AG08396 (cell line): ENCODE data around the gene FAM120B.
A peak's percentile ranks its signal among the peaks of the same experiment; 100 is the strongest.

ENCODE experiments used
- DNase-seq: peaks from one replicate; pipeline ENCODE4 v3.0.0; 2012; ENCODE audit warnings: low spot score, mixed read lengths

Gene FAM120B

DNA sequence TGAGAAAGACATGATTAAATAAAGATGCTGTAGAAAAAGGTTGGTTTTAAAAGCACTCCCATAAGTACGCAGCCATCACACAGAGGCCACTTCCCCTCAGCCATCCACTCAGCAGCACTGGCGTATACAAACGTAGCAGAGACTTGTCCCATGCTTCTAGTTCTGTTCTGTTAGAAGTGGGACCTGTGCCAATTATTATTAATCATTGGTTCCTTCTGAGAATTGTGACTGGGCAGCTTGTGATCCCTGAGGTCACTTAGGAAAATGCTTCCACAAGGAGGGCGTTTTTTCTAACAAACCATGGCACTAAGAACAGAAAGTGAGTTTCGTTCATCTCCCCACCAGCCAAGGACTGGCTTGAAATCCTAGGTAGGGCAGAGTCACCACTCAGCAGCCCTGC lies 53.9 kb downstream of the FAM120B start:
- no peak for DNase-seq

DNA sequence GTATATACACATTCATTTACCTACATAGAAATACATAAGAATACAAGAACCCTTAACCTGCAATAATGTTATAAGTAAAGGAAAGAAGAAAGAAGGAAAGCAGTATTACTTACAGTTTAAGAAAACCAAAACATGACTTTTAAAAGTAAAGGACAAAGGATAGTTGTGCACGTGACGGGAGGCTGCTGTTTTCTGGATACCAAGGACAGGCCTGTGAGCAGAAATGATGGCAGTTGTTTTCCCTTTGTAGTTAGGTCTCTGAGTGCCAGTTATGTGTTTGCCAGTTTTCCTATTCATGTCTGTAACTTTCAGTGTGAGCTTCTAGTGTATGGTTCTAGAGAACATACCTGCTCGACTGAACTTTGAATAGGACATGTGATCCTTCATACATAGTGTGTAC lies 54.8 kb downstream of the FAM120B start:
- DNase-seq, result no peak

DNA sequence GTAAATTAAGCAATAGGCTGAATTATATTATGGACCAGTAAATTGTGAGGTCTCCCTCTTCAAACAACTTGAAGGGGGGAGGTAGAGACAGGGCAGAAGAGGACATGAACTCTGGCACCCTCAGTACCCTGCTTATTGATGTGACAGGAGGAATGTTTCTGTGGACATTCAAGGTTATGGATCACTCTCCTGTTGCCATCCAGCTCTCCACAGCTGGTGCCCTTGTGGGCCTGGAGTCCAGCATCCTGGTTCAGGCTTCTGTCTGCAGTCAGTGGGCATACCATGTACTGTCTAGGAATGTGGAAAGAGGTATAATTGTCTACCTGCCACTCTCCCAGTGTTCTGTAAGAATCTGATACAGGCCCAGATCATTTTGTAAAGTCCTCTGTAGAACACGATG lies 55.6 kb downstream of the FAM120B start:
- no peak for DNase-seq

DNA sequence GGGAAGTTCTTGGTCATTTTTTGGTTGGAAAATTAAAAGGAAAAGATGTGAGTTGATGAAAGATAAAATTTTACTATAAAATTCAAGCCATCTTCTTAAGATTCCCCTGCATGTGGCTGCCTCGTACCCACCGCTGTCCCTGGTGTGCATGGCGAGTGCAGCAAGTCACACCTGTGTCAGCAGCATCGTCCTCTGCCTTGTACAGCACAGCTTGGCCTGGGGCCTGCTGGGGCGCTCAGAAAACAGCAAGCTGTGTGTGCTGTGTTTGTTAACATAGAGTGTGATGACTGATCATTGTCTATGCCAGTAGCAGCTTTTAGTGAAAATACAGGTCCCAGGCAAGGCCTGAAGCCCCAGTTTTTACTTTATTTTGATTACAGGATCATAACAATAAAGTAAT lies 56.7 kb downstream of the FAM120B start:
- no peak for DNase-seq

DNA sequence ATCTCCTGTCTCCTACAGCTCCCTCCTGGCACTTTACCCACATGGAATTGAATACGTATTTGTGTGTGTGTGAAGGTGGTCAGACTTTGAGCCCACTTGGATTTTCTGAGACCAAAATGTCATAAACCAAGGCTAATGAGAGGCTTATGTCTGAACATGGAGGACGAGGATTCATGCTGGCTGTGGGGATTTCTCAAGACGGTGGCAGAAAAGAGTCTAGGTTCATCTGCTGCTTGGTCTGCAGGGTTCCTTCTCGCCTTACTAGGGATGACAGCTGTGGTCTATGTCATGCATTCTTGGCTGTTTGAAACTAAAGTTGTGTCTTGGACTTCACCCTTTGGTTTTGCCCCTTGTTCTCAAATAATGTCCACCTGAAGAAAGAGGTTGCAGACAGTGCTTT lies 58.6 kb downstream of the FAM120B start:
- DNase-seq, result no peak

DNA sequence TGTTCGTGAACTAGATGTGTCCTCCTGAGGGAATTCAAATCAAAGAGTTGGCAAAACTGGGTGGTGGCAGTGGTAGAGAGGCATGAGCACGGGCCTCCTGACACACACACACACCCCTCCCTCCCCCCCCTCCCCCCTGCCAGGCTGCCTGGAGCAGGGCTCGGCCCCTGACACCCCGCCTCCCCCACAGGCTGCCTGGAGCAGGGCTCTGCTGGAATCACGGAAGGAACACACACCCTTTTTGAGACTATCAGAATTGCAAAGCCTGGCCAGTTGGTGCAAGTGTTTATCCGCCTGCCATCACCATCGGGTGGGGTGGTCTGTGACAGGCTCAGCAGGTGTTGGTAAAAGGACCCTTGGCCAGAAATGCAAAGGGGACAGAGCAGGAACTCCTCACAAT lies 59.0 kb downstream of the FAM120B start:
- no peak for DNase-seq

DNA sequence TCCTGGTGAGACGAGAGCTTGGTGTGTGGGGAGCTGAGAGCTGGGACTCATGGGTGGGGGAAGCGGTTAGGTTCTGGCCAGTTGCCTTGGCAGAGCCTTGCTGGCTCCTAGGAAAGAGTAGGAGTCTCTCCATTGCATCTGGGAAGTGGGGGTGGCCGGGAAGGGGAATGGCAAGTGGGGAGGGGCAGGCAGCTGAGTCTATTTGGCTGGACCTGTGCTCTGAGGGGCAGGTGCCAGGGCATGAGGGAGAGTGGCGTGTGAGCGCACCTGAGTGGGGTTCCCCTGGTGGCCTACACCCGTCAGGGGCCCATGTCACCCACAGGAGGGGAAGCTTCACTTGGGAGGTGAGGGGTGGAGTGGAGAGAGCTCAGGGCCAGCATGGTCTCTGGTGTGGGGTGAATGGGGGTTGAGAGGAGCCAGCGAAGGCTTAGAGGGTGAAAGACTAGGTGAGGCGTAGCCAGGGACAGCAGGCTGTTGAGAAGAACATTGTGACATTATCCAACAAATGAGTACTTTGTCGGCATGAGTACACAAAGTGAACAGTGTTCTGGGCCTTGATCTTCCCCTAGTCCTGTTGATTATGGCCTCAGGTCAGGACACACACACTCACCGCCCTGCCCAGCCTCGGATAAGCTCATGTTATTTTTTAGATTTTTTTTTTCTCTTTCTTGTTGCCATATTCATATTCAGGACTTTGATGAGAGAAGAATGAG lies 59.8 kb downstream of the FAM120B start:
- DNase-seq, result no peak

DNA sequence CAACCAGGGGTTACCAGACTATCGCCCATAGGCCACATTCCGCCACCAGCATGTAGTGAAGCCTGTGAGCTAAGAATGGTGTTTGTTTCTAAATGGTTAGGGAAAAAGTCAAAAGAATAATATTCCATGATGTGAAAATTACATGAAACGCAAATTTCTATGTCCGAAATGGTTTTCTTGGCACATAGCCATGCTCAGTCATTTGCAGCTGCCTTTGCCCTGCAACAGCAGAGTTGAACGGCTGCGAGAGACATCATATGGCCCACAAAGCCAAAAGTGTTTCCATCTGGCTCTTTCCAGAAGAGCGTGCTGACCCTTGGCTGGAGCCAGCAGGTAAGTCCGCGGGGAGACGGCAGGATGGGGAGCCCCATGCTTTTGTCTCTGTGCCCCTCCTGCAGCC lies 60.7 kb downstream of the FAM120B start:
- no peak for DNase-seq

DNA sequence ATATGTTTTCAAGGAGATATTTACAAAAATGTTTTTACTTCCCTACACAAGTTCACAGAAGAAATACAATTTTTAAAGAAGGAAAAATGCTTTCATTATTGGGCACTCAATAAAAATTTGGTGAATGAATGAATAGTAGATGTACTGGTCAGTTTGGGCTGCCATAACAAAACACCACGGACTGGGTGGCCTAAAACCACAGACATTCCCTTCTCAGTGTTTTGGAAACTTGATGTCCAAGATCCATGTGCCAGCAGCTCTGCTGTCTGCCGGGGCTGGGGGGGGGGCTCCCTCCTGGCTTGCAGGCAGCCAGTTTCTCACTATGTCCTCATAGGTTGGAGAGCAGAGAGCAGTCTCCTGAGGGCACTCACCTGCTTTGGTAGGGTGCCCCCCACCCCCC lies 62.0 kb downstream of the FAM120B start:
- no peak for DNase-seq

DNA sequence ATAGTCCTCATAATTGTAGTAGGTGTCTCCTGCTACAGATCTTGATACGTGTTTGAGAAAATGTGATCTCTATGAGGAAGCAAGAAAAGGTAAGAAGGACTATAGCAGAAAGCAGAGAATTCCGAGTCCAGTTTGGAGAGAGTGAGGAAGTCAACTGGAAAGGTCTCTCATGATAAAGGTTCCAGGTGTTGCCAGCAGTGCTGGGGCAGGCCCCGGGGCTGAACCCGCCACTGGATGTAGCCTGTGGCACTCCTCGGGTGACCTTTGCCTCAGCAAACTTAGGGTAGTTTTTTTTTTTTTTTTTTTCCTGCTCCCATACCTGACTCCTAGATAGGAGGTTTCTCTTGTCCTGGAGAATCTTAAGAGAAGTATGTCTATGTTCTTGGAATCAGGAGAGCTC lies 62.8 kb downstream of the FAM120B start:
- no peak for DNase-seq

DNA sequence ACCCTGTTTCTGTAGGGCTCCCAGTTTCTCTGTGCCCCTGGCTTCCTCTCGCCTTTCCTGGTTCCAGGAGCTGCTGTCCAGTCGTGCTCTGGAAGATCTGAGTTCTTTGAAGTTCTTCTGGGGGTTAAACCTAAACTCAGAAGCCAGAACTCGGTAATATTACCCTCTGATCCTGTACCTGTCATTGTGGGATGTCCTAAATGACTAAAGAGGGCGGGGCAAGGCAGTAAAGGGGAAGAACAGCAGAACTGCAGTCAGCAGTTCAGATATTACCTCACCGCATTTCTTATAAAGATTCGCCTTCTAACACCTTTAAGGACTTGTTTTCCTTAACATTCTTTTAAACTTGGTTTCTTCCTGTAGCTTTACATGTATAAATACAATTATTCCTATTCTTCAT lies 63.9 kb downstream of the FAM120B start:
- DNase-seq, result no peak

DNA sequence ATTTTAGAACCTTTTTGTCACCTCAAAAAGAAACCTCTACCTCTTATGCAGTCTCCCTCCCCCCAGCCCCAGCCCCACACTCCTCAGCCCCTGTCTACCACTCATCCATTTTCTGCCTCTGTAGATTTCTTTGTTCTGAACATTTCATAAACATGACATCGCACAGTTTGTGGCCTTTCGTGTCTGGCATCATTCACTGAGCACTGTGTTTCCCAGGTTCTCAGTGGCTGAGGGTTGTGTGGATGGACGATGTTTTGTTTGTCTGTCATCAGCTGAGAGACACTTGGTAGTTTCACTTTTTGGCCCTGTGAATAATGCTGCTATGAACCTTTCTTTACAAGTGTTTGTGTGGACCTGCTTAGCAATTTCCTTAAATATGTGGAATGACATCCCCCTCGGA lies 64.5 kb downstream of the FAM120B start:
- DNase-seq, result no peak

DNA sequence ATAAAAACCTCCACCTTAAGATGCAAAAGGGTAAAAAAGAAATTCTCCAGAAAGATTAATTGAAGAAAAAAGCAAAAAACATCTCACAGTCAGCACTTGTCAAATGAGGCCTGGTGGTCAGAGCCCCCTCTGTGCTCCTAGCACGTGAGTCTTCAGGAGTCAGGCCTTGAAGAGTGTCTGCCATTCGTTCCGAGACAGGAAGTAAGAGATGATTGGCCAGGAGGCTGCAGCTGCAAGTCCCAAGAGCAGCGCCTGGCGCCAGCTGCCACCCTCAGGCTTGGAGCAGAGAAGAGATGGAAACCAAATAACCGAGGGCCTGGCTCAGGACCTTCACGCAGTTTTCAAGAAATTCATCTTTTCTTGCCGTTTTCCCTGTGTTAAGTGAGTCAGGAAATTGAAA lies 65.0 kb downstream of the FAM120B start:
- DNase-seq, result peak; percentile 37

DNA sequence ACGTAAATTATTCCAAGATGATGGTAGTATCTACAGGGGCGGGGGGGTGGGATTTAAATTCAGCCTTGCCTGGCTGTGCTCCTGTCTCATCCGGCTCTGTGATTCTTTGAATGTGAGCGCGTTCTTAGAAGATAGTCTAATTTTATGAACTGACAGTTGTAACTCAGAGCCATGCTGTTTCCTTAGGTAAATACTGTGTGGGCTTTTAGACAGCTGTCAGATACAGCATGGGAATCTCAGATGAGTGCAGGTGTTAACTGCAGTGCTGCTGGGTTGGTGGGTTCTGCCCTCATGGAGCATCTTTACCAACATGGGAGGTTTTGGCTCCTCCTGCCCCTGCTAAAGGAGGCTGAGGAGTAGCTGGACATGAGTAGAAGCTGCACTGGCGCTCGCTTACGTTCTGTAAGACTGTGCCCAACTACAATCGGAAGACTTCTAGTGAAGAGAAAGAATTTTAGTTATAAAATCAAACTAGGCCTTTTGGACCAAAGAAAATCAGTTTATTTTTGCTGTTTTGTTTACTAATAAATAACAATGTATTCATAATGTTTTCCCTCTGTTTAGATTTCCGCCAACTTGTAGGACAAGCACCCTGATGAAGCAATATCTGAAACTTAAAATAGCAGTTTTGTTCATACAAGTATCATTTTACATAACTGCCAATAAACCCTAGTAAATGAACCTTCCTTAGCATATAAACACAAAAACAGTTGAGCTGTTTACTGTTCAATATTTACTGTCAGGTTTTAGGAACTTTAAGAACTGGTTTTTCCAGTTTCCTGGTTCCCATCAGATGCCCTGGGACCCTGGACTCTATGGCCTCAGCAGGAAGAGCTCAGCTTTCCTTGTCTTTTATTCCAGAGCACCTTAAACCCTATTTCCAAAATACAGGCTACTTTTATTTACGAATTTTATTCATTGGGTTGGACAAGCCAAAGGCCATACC lies 66.1 kb downstream of the FAM120B start:
- DNase-seq, result no peak

DNA sequence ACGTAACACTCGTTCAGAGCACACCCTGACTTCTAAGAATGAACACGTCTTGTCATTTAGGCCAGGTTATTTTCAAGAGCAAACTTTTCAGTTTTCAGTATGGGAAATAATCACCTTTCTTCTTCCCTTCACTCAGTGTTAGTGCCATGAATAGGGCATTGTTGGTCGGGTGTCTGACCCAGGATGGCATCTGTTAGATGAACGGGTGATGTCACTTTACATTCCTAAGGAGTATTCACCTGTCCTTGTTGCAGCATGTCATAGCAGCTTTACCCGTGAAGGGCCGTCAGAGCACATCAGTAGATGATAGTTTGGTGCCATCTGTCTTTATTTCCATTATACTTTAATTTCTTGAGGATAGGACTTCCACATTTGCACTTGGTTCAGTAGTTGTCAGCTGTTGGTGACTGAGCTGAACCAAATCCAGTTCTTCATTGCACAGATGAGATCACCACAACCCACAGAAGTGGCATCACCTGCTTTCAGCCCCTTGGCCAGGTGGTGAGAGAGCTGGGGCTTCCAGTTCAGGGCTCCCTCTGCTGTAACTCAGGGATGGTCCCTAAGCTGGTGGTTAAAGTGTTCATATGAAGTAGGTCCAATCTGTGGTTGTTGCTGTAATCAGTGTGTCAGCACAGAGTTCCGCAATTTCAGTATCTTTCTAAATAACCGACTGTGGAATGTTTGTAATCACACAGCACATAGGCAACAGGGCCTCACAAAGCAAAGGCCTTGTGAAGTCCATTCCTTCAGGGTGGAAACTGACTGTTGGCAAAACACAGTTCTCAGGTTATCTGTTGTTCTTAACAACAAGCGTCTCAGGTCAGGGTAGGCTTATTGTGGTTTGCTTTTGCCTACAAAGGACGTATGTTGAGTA lies 68.2 kb downstream of the FAM120B start:
- DNase-seq, result no peak

DNA sequence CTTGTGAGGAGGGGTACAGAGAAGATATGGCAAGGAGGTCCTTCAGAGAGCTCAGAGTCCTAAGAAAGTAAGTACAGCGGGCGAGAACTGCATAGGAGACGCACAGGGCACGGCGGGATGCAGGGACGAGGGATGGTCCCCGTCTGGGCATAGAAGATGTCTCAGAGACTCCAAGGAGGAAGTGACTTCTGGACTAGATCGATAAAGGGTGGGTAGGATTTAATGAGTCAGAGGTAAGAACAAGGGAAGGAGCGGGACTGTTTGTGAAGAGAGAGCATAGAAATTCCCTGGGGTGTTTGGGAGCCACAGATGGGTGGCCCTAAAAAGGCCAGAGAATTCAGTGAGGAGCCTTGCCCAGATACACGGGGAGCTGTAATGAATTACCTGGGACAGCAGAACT lies 69.1 kb downstream of the FAM120B start:
- no peak for DNase-seq

DNA sequence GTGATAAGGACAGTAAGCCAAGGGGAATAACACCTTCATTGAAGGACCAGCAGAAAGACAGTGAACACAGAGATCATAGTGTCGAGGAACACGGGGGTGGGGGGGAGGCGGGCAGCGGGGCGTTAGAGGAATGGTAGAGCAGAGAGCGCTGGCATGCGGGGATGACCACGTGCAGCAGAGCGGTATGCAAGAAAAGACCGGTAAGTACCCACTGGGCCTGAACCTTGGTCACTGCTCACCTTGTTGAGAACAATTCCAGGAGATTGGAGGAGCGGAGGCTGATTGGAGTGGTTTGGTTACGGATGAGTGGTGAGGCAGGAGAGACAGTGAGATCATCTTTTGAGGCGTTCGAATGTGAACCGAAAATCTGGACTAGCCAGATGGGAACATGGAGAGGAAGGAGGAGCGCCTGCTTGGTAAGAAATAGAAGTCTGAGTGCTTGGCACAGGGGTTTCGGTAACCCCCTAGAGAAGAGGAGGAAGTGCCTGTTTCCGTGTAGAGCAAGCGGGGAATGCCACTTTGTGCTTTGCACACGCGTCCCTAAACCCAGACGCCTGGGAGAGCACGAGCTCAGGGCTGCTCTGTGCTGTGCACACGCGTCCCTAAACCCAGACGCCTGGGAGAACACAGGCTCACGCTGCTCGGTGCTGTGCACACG lies 70.0 kb downstream of the FAM120B start:
- DNase-seq, result no peak

DNA sequence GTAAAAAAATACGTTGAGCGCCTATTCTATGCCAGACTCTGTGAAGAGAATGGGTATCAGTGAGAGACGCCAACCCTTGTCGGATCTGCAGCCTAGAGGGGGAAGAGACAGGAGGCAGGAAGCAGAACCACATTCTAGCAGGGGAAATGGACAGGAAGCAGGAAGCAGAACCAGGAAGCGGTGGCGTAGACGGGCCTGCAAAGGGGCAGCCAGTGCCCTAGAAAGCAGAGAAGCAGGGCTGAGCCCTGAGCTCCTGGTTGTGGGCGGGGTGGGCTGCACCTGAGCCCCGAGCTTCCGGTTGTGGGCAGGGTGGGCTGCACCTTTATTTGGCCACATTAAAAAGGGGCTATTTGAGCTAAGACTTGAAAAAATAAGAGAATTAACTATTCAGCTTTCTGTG lies 71.9 kb downstream of the FAM120B start:
- DNase-seq, result no peak

DNA sequence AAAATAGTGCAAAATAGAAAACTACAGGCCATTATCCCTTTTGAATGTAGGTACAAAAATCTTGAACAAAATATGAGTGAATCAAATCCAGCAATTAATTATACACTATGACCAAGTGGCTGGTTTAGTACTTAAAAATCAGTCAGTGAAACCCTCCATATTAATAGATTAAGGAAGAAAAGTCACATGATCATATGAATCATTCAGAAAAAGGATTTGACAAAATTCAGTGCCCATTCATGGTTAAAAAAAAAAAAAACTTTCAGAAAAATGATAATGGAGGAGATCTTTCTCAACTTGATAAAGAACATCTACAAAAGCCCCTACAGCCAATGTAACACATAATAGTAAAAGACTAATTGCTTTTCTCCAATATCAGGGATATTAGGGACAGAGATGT lies 75.0 kb downstream of the FAM120B start:
- no peak for DNase-seq

DNA sequence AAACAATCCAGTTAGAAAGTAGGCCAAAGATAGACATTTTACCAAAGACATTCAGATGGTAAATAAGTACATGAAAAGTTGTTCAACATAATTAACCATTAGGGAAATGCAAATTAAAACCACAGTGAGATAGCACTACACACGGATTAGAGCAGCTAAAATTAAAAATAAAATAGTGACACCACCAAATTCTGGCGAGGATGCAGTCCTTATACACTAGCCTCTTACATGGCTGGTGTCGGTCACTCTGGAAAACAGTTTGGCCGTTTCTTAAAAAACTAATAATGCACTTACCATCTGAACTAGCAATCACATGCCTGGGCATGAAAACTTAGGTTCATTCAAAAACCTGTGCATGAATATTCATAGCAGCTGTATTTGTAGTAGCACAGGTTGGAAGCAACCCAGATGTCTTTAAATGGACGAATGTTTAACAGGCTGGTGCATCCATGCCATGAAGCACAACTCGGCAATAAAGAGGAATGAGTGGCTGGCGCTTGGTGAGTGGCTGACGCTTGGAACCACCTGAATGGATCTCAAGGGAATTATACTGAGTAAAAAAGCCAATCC lies 77.0 kb downstream of the FAM120B start:
- DNase-seq, result no peak

DNA sequence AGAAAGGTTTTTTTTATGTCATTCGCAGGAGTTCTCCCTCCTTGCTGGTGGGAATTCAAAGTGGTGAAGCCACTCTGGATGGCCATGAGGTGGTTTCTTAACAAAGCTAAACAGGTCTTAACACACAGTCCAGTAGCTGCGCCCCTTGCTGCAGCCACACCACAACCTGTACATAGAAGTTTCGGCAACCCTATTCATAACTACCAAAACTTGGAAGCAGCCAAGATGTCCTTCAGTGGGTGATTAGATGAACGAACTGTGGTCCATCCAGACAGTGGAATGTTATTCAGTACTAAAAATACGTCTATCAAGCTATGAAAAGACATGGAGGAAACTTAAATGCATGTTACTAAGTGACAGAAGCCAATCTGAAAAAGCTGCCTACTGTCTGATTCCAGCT lies 78.9 kb downstream of the FAM120B start:
- no peak for DNase-seq

DNA sequence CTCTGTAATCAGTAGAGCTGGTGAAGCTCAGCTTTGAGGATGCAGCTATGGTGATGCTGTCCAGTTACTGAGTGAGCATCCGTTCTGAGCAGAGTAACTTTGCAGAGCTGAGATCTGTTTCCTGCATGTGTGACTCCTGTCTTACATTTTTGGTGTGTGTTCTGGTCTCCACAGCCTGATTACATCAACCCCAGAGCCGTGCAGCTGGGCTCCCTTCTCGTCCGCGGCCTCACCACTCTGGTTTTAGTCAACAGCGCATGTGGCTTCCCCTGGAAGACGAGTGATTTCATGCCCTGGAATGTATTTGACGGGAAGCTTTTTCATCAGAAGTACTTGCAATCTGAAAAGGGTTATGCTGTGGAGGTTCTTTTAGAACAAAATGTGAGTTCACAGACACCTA lies 81.6 kb downstream of the FAM120B start:
- DNase-seq, result no peak
